ENCODE data around the gene RAPSN.

The RAPSN gene

DNA sequence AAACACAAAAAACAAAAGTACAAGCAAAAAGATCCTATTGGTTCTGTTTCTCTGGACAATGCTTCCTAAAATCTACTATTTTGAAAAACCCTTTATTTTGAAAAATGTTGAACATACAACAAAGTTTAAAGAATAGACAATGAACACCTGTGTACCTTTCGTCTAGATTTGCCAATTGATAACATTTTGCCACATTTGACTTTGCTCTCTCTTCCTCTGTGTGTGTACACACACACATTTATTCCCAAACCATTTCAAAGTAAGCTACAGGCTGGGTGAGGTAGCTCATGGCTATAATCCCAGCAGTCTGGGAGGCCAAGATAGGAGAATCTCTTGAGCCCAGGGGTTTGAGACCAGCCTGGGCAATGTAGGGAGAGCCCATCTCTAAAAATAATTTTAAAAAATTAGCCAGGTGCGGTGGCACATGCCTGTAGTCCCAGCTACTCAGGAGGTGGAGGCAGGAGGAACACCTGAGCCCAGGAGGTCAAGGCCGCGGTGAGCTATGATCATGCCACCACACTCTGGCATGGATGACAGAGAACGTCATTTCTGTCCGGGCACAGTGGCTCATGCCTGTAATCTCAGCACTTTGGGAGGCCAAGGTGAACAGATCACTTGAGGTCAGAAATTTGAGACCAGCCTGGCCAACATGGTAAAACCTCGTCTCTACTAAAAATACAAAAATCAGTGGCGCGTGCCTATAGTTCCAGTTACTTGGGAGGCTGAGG lies 17.4 kb downstream of the RAPSN start:
- Mint-ChIP-seq H3K36me3 (ENCODE audit: low read depth) (no peaks in the 10 kb centered on the region), H3K4me3 (no peak overlapping the region), H3K9me3 (no peaks in the 10 kb centered on the region), H3K27me3 (ENCODE audit: low read depth, poor library complexity) (peaks cover 8% of the 10 kb centered on the region), H3K27ac (no peak overlapping the region), H3K4me1 (peaks cover 7% of the 10 kb centered on the region)
- DNase-seq = no peak
- TF ChIP-seq CTCF (IDR thresholded peaks at IDR 0.05) = no peak

DNA sequence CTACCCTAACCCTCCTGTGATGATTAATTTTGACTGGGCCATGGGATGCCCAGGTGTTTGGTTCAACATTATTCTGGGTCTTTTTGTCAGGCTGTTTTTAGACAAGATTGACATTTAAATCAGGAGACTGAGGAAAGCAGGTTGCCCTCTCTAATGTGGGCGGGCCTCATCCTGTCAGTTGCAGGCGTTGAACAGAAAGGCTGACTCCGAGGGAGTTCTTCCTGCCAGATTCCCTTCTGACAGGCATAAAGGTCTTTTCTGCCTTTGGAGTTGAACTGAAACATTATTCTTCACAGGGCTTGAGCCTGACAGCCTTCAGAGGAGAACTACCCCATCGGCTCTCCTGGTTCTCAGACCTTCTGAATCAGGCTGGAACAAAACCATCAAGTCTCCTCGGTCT lies 18.4 kb downstream of the RAPSN start:
- peaks cover 8% of the 10 kb centered on the region for H3K36me3 Mint-ChIP-seq (ENCODE audit: low read depth)
- H3K4me1 Mint-ChIP-seq = peaks cover 17% of the 10 kb centered on the region
- peaks cover 3% of the 10 kb centered on the region for H3K27me3 Mint-ChIP-seq (ENCODE audit: low read depth, poor library complexity)
- no peak for TF ChIP-seq CTCF (IDR thresholded peaks at IDR 0.05)
- peak overlapping the region; percentile 22 for H3K27ac Mint-ChIP-seq
- no peak for DNase-seq
- no peak overlapping the region for H3K4me3 Mint-ChIP-seq
- H3K9me3 Mint-ChIP-seq = no peaks in the 10 kb centered on the region

DNA sequence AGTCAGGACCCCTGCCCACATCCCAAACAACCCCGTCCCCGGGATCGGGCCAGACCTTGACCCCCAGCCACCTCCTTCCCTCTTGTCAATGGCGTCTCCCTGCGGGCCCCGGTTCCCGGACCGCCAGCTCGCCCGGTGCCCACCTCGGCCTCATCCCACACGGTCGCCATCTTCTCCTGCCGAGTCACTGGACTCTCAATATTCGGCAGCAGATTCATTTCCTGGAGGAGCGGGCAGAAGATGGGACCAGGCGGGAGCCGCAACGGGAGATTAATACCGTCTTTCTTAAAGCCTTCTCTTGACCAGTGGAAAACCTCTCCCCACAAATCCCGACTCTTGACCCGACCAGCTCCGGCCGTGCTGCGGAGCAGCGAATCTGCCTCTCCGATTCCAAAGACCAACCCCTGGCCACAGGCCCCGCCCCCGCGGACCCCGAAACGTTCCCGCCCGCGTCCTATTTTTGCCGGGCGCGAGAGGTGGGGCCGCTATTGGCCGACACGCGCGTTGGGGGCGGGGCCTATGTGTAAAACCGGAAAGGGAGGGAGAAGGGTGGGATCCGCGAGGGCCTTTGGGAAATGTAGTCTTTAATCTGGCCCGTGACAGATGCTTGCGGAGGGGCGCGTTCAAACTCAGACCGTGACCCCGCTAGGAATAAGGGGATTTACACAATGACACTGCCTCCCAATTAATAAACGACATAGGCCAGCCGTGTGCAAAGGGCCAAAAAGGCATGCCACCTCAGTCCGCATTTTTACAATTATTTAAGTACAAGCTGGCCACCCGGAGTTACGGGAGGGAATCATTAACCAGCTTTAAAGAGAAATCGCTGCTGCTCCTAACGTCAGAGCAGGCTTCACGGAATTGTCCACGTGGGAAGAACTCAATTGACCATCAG lies 22.6 kb downstream of the RAPSN start, which contains the start of gene PSMC3:
Gene PSMC3, minus strand, starts transcription at position 378 of the 895 bp plus-strand sequence. Its CDS starts 160 bp downstream, at position 218.
- Mint-ChIP-seq H3K27ac (peak within 1 kb of the TSS; percentile 100), H3K27me3 (ENCODE audit: low read depth, poor library complexity) (no peaks in the 10 kb centered on the region), H3K9me3 (no peaks in the 10 kb centered on the region), H3K4me3 (peak within 1 kb of the TSS; percentile 100), H3K36me3 (ENCODE audit: low read depth) (peaks cover 40% of the 10 kb centered on the region), H3K4me1 (peaks cover 25% of the 10 kb centered on the region)
- DNase-seq = peak; percentile 99
- no peak for TF ChIP-seq CTCF (IDR thresholded peaks at IDR 0.05)

DNA sequence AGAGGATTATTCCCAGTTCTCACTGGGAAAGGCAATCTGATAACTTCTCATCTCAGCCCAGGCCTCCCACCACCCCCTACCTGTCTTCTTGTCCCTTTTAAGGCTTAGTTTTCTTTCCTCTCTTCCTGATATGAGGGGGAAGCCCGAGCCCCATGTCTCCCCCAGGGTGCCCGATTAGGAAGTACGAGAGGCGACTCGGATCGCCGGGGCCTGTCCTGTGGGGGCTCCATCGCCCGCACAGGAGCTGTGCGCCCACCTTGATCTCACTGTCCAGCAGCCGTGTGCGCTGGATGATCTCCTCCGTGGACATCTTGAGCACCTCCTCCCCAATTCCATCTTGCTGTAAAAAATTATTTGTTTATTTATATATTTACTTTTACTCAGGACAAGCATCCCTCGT lies 23.3 kb downstream of the RAPSN start:
- Mint-ChIP-seq H3K4me3 (peak overlapping the region; percentile 100), H3K27me3 (ENCODE audit: low read depth, poor library complexity) (no peaks in the 10 kb centered on the region), H3K27ac (peak overlapping the region; percentile 100), H3K36me3 (ENCODE audit: low read depth) (peaks cover 44% of the 10 kb centered on the region), H3K9me3 (no peaks in the 10 kb centered on the region), H3K4me1 (peaks cover 24% of the 10 kb centered on the region)
- TF ChIP-seq CTCF (IDR thresholded peaks at IDR 0.05) = no peak
- DNase-seq = no peak

DNA sequence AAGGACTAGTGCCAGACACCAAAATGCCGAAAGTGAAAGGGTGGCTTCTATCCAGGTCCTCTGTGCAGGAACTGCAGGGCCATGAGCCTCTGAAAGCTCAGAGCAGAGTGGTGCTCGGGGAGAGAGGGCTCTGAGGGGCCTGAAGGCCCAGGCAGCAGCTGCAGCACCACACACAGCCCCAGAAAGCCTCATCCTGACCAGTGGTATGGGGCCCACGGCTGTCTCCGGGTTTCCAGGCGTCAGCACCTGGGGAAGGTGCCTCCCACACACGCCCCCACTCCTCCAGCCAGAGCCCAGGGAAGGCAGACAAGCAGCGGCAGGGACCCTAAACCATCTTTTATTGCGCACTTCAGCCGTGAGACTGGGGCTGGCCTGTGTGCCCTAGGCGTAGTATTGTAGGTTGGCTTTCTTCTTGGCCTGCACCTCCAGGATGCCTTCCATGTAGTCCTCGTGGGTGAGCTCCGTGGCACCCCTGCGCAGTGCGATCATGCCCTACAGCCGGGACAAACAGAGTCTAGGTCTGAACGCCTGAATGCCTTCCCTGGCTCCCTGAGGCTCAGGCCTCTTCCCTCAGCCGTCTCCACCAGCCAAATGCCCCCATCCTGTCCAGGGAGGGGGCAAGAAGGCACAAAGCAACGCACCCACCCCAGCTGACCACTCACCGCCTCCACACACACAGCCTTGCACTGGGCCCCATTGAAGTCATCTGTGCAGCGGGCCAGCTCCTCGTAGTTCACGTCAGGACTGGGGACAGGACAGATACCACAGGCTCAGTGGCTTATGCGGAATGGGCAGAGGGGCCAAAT lies 30.3 kb downstream of the RAPSN start:
- no peak for DNase-seq
- Mint-ChIP-seq H3K4me3 (no peak overlapping the region), H3K36me3 (ENCODE audit: low read depth) (peaks cover 38% of the 10 kb centered on the region), H3K27ac (peak overlapping the region; percentile 80), H3K27me3 (ENCODE audit: low read depth, poor library complexity) (no peaks in the 10 kb centered on the region), H3K9me3 (no peaks in the 10 kb centered on the region), H3K4me1 (peaks cover 6% of the 10 kb centered on the region)
- TF ChIP-seq CTCF (IDR thresholded peaks at IDR 0.05) = no peak

All from nephron progenitor cell (in vitro differentiated cells).